Epithelial cell of alveolus of lung (primary cell): ENCODE data around the gene ATAD3C. TPM values are rescaled to one million over a fixed set of nuclear protein-coding genes. Genes with fewer than 3 reads are reported as not detected.

ENCODE experiments used
- total RNA-seq: library from RNA; depleted of rRNA; stranded (reverse); fragments of >200 nt; gene quantifications from 2 replicates; pipeline ENCODE4 v1.2.1, GENCODE V29; 2015

ATAD3C gene
- 0.13 TPM in 1 of 2 replicates, not detected in the other for total RNA-seq

GRCh38 chr1:1449099-1449739 lies at the start of gene ATAD3C:
Gene ATAD3C (plus strand): TSS chr1:1449689. CDS start chr1:1450684, 995 bp downstream.

GRCh38 chr1:1406821-1407635 lies 42.5 kb upstream of the ATAD3C start, which contains the start of gene MRPL20:
Gene MRPL20 (minus strand): TSS chr1:1407293. CDS start chr1:1407217, 76 bp downstream.

GRCh38 chr1:1421147-1421906 lies 28.2 kb upstream of the ATAD3C start, which contains the start of gene ANKRD65:
Gene ANKRD65 (minus strand): TSS chr1:1421276. CDS start chr1:1421005, 271 bp downstream.

GRCh38 chr1:1435106-1435903 lies 14.2 kb upstream of the ATAD3C start, which contains the start of gene VWA1:
Gene VWA1 (plus strand): TSS chr1:1435690. CDS start chr1:1435749, 59 bp downstream.

GRCh38 chr1:1471389-1472052 lies 22.0 kb downstream of the ATAD3C start, which contains the start of gene ATAD3B:
Gene ATAD3B (plus strand): TSS chr1:1471765. CDS start chr1:1471885, 120 bp downstream.

GRCh38 chr1:1511533-1512285 lies 62.2 kb downstream of the ATAD3C start, which contains the start of gene ATAD3A:
Gene ATAD3A (plus strand): TSS chr1:1512162. CDS start chr1:1512269, 107 bp downstream.

Other genes starting within 250 kb of the ATAD3C start
- gene TNFRSF18, start 243.1 kb upstream of the ATAD3C start, total RNA-seq, result 0.08 and 2.1 TPM in 2 replicates
- 2.3 TPM in 1 of 2 replicates, not detected in the other for gene TNFRSF4, start 235.5 kb upstream of the ATAD3C start, total RNA-seq
- gene SDF4, start 217.7 kb upstream of the ATAD3C start, total RNA-seq, result 198 and 213 TPM in 2 replicates
- 31.2 and 33.3 TPM in 2 replicates for gene B3GALT6, start 217.5 kb upstream of the ATAD3C start, total RNA-seq
- 0.88 and 1.0 TPM in 2 replicates for gene C1QTNF12, start 203.0 kb upstream of the ATAD3C start, total RNA-seq
- gene UBE2J2, start 175.8 kb upstream of the ATAD3C start, total RNA-seq, result 54.6 and 59.0 TPM in 2 replicates
- gene SCNN1D, start 169.3 kb upstream of the ATAD3C start, total RNA-seq, result 0.13 and 1.9 TPM in 2 replicates
- gene ACAP3, start 141.8 kb upstream of the ATAD3C start, total RNA-seq, result 18.0 and 42.2 TPM in 2 replicates
- gene PUSL1, start 141.1 kb upstream of the ATAD3C start, total RNA-seq, result 22.8 and 29.1 TPM in 2 replicates
- gene INTS11, start 125.0 kb upstream of the ATAD3C start, total RNA-seq, result 66.5 and 80.2 TPM in 2 replicates
- gene CPTP, start 124.9 kb upstream of the ATAD3C start, total RNA-seq, result 19.5 and 24.6 TPM in 2 replicates
- gene TAS1R3, start 118.4 kb upstream of the ATAD3C start, total RNA-seq, result under 0.01 and 0.26 TPM in 2 replicates
- gene DVL1, start 100.3 kb upstream of the ATAD3C start, total RNA-seq, result 40.4 and 50.7 TPM in 2 replicates
- 281 and 666 TPM in 2 replicates for gene MXRA8, start 91.1 kb upstream of the ATAD3C start, total RNA-seq
- gene AURKAIP1, start 74.5 kb upstream of the ATAD3C start, total RNA-seq, result 119 and 199 TPM in 2 replicates
- gene CCNL2, start 50.4 kb upstream of the ATAD3C start, total RNA-seq, result 28.2 and 115 TPM in 2 replicates
- gene MRPL20, start 42.4 kb upstream of the ATAD3C start, total RNA-seq, result 120 and 138 TPM in 2 replicates
- 3.1 and 4.1 TPM in 2 replicates for gene ANKRD65, start 28.4 kb upstream of the ATAD3C start, total RNA-seq
- 30.5 and 35.1 TPM in 2 replicates for gene VWA1, start 14.0 kb upstream of the ATAD3C start, total RNA-seq
- gene ATAD3B, start 22.1 kb downstream of the ATAD3C start, total RNA-seq, result 11.4 and 20.0 TPM in 2 replicates
- 15.3 and 45.6 TPM in 2 replicates for gene ATAD3A, start 62.5 kb downstream of the ATAD3C start, total RNA-seq
- 4.4 and 10.3 TPM in 2 replicates for gene TMEM240, start 90.9 kb downstream of the ATAD3C start, total RNA-seq
- gene SSU72, start 125.2 kb downstream of the ATAD3C start, total RNA-seq, result 107 and 127 TPM in 2 replicates
- 5.6 and 6.3 TPM in 2 replicates for gene FNDC10, start 150.4 kb downstream of the ATAD3C start, total RNA-seq
- 21.3 and 43.8 TPM in 2 replicates for gene MIB2, start 165.8 kb downstream of the ATAD3C start, total RNA-seq
- 9.3 and 90.0 TPM in 2 replicates for gene MMP23B, start 182.5 kb downstream of the ATAD3C start, total RNA-seq
- gene CDK11B, start 209.3 kb downstream of the ATAD3C start, total RNA-seq, result 9.6 and 14.5 TPM in 2 replicates
- 34.1 and 59.7 TPM in 2 replicates for gene SLC35E2B, start 243.1 kb downstream of the ATAD3C start, total RNA-seq